ENCODE measurements around the gene HP. TPM values are rescaled to one million over a fixed set of nuclear protein-coding genes. Genes with fewer than 3 reads are reported as not detected.

HP gene
- total and polyA plus RNA-seq, 2 donors = 5.3 to 16.9 TPM

DNA sequence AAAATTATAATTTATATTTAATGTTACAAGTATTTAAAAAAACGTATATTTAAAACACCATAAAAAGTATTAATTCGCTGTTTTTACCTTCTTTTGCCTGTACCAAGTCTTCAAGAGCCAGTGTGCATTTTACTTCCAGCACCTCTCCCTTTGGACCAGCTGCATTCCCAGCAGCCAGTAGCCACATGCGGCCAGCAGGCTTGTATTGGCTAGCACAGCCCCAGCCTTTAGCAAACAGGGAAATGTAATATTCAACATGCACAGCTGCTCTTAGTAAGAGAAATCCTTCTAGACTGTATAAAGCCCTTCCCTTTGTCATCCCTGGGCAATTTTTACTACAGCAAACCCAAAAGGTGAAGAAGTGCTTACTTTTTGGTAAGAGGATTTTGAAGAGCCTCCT is 39.2 kb upstream of the HP start:
- H3K27me3 ChIP-seq (ENCODE audit: control insufficient read depth in 2 of 2, insufficient read depth in 1 of 2, low read length in 1 of 2) = no peaks in the 10 kb centered on the region
- H3K9me3 ChIP-seq (ENCODE audit: control insufficient read depth in 2 of 2, insufficient read depth in 1 of 2, low read length in 1 of 2) = no peaks in the 10 kb centered on the region
- no peak overlapping the region for H3K27ac ChIP-seq (ENCODE audit: low read depth in 1 of 2, low read length in 1 of 2)
- WGBS = 92% methylated on average over 3 of the region's 3 CpGs
- DNase-seq (ENCODE audit: low read depth in 6 of 9, low spot score in 9 of 9) = no peak
- H3K4me3 ChIP-seq (ENCODE audit: low read length in 2 of 2) = no peak overlapping the region
- H3K36me3 ChIP-seq (ENCODE audit: control insufficient read depth in 2 of 2, insufficient read depth in 2 of 2, low read length in 1 of 2) = peaks cover 10 to 19% of the 10 kb centered on the region in 2 donors
- H3K4me1 ChIP-seq (ENCODE audit: control insufficient read depth in 2 of 2, insufficient read depth in 2 of 2, low read length in 2 of 2) = no peaks in the 10 kb centered on the region

DNA sequence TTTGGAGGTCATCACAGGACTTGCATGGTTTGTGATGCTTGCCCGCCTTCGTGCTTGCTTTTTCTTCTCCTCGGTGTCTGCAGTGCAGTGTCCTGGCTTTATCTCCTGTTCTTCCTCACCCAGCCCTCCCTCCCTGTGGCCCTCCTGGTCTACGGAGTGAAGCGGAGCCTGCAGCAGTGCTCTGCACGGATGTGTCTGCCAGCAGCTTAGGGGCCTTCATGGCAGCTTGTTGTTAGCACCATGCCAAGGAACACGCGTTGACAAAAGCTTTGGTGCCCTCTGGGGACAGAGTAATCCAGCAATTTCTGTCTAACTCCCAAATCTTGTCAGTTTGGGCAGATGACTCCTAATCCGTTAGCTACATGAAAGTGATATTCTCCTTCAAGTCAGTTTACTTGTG is 35.8 kb upstream of the HP start:
- Histone ChIP-seq H3K4me3 (ENCODE audit: low read length in 2 of 2) (no peak overlapping the region), H3K36me3 (ENCODE audit: control insufficient read depth in 2 of 2, insufficient read depth in 2 of 2, low read length in 1 of 2) (peaks cover 13 to 29% of the 10 kb centered on the region in 2 donors), H3K27ac (ENCODE audit: low read depth in 1 of 2, low read length in 1 of 2) (no peak overlapping the region), H3K27me3 (ENCODE audit: control insufficient read depth in 2 of 2, insufficient read depth in 1 of 2, low read length in 1 of 2) (no peaks in the 10 kb centered on the region), H3K9me3 (ENCODE audit: control insufficient read depth in 2 of 2, insufficient read depth in 1 of 2, low read length in 1 of 2) (no peaks in the 10 kb centered on the region), H3K4me1 (ENCODE audit: control insufficient read depth in 2 of 2, insufficient read depth in 2 of 2, low read length in 2 of 2) (no peaks in the 10 kb centered on the region)
- DNase-seq (ENCODE audit: low read depth in 6 of 9, low spot score in 9 of 9) = no peak
- WGBS = over 99% methylated on average over 9 of the region's 9 CpGs

DNA sequence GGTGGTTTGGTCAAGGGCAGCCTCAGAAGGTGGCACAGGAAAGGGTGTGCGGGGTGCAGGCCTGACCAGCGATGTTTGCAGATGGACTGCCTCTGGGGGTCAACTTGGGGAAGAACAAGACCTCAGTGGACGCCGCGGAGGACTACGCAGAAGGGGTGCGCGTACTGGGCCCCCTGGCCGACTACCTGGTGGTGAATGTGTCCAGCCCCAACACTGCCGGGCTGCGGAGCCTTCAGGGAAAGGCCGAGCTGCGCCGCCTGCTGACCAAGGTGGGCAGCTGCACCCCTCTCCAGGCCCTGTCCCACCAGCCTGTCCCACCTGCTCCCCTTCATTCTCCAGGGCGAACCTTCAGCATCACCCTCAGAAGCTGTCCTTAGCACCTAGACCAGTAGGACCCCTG is 33.3 kb upstream of the HP start:
- H3K4me3 ChIP-seq (ENCODE audit: low read length in 2 of 2) = no peak overlapping the region
- H3K9me3 ChIP-seq (ENCODE audit: control insufficient read depth in 2 of 2, insufficient read depth in 1 of 2, low read length in 1 of 2) = no peaks in the 10 kb centered on the region
- H3K4me1 ChIP-seq (ENCODE audit: control insufficient read depth in 2 of 2, insufficient read depth in 2 of 2, low read length in 2 of 2) = no peaks in the 10 kb centered on the region
- no peak overlapping the region for H3K27ac ChIP-seq (ENCODE audit: low read depth in 1 of 2, low read length in 1 of 2)
- DNase-seq (ENCODE audit: low read depth in 6 of 9, low spot score in 9 of 9) = no peak
- WGBS = 98% methylated on average over 15 of the region's 15 CpGs
- H3K27me3 ChIP-seq (ENCODE audit: control insufficient read depth in 2 of 2, insufficient read depth in 1 of 2, low read length in 1 of 2) = no peaks in the 10 kb centered on the region
- peaks cover 22 to 40% of the 10 kb centered on the region in 2 donors for H3K36me3 ChIP-seq (ENCODE audit: control insufficient read depth in 2 of 2, insufficient read depth in 2 of 2, low read length in 1 of 2)

DNA sequence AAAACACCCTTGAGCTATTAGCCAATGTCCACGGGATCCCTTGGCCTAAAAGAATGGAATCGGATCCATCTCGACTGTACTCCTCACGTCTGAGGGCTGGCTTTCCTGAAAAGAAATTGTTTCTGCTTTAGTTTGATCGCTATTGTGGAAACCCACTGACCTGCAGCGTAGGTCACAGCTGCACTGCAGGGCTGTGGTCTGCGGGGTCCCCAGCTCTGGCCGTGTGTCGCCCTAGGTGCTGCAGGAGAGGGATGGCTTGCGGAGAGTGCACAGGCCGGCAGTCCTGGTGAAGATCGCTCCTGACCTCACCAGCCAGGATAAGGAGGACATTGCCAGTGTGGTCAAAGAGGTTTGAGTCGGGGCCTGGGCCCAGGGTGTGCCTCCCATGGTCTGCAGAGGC is 32.2 kb upstream of the HP start:
- WGBS = 97% methylated on average over 13 of the region's 13 CpGs
- Histone ChIP-seq H3K27me3 (ENCODE audit: control insufficient read depth in 2 of 2, insufficient read depth in 1 of 2, low read length in 1 of 2) (no peaks in the 10 kb centered on the region), H3K9me3 (ENCODE audit: control insufficient read depth in 2 of 2, insufficient read depth in 1 of 2, low read length in 1 of 2) (no peaks in the 10 kb centered on the region), H3K4me1 (ENCODE audit: control insufficient read depth in 2 of 2, insufficient read depth in 2 of 2, low read length in 2 of 2) (no peaks in the 10 kb centered on the region), H3K27ac (ENCODE audit: low read depth in 1 of 2, low read length in 1 of 2) (no peak overlapping the region), H3K4me3 (ENCODE audit: low read length in 2 of 2) (no peak overlapping the region), H3K36me3 (ENCODE audit: control insufficient read depth in 2 of 2, insufficient read depth in 2 of 2, low read length in 1 of 2) (peaks cover 19 to 37% of the 10 kb centered on the region in 2 donors)
- DNase-seq (ENCODE audit: low read depth in 6 of 9, low spot score in 9 of 9) = no peak

DNA sequence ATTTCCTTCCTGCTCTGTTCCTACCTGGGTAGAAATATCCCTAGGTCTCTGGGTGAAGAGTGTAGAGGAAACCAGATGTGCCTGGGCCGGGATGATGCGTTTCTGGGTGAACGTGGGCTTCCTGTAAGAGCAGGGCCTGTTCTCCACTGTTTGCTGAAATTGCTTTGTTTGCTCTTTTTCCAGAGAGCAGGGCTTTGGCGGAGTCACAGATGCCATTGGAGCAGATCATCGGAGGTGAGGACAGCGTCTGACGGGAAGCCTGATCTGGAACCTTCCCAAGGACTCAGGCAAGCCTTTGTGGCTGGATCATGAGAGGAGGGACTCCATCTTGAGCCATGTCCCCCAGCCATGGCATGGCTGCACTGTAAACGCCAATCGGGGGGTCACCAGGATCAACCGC is 30.3 kb upstream of the HP start:
- Histone ChIP-seq H3K4me1 (ENCODE audit: control insufficient read depth in 2 of 2, insufficient read depth in 2 of 2, low read length in 2 of 2) (no peaks in the 10 kb centered on the region), H3K27ac (ENCODE audit: low read depth in 1 of 2, low read length in 1 of 2) (no peak overlapping the region)
- WGBS = 96% methylated on average over 10 of the region's 10 CpGs

DNA sequence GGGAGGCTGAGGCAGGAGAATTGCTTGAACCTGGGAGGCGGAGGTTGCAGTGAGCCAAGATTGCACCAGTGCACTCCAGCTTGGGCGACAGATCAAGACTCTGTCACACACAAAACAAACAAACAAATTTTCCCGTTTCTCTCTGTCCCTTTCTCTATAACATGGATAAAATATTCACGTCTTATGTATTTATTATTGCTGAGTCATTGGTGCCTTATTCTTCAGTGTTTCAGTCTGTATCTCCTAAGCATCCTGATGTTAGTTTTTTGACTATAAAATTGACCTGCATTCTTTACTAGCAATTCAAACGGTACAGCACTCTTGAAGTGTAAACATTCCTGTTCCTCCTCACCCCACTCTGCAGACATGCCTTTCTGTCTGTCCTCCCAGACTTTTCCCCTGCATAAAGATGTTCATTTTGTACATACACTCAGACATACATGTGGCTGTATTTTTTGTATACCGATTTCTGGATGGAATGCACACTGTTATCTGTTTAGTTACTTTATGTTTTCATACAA is 29.4 kb upstream of the HP start:
- no peaks in the 10 kb centered on the region for H3K9me3 ChIP-seq (ENCODE audit: control insufficient read depth in 2 of 2, insufficient read depth in 1 of 2, low read length in 1 of 2)
- no peaks in the 10 kb centered on the region for H3K27me3 ChIP-seq (ENCODE audit: control insufficient read depth in 2 of 2, insufficient read depth in 1 of 2, low read length in 1 of 2)
- no peaks in the 10 kb centered on the region for H3K4me1 ChIP-seq (ENCODE audit: control insufficient read depth in 2 of 2, insufficient read depth in 2 of 2, low read length in 2 of 2)
- WGBS = 91% methylated on average over 6 of the region's 6 CpGs
- no peak overlapping the region for H3K4me3 ChIP-seq (ENCODE audit: low read length in 2 of 2)
- no peak for DNase-seq (ENCODE audit: low read depth in 6 of 9, low spot score in 9 of 9)
- H3K36me3 ChIP-seq (ENCODE audit: control insufficient read depth in 2 of 2, insufficient read depth in 2 of 2, low read length in 1 of 2) = peaks cover 26 to 28% of the 10 kb centered on the region in 2 donors
- no peak overlapping the region for H3K27ac ChIP-seq (ENCODE audit: low read depth in 1 of 2, low read length in 1 of 2)

More for the DNA sequence above, 30.3 kb upstream of the HP start:
- Histone ChIP-seq H3K36me3 (ENCODE audit: control insufficient read depth in 2 of 2, insufficient read depth in 2 of 2, low read length in 1 of 2) (peaks cover 26 to 28% of the 10 kb centered on the region in 2 donors), H3K9me3 (ENCODE audit: control insufficient read depth in 2 of 2, insufficient read depth in 1 of 2, low read length in 1 of 2) (no peaks in the 10 kb centered on the region), H3K27me3 (ENCODE audit: control insufficient read depth in 2 of 2, insufficient read depth in 1 of 2, low read length in 1 of 2) (no peaks in the 10 kb centered on the region), H3K4me3 (ENCODE audit: low read length in 2 of 2) (no peak overlapping the region)
- DNase-seq (ENCODE audit: low read depth in 6 of 9, low spot score in 9 of 9) = no peak

DNA sequence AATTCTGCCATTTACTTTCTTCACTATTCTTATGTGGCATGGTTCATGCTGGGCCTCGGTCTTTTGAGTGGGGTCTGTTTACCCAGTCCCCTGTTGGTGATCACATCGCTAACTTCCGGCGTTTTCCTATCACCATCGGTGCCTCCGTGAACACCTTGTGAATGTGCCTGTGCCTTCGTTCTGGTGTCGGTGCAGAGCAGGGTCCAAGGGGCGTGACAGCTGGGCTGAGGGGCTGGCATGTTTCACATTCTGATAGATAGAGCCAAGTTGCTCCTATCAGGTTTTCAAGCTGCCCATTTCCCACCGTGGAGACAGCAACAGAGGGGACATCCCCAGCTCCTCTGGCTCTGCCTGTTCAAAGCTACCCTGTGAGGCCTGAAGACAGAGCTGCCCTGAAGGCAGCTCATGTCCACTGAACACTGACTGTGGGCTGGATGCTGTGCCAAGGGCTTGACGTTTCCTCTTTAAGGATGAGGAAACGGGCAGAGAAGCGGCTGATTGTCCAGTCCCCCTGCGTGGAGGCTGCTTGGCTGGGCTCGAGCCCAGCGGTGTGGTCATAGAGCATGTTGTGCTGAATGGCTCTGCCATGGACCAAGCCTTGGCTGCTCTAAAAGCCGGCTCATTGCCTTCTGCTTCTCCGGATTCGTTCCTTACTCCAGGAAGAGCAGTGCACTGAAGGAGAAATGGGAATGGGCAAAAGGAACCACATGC is 28.7 kb upstream of the HP start:
- no peaks in the 10 kb centered on the region for H3K4me1 ChIP-seq (ENCODE audit: control insufficient read depth in 2 of 2, insufficient read depth in 2 of 2, low read length in 2 of 2)
- H3K27me3 ChIP-seq (ENCODE audit: control insufficient read depth in 2 of 2, insufficient read depth in 1 of 2, low read length in 1 of 2) = no peaks in the 10 kb centered on the region
- WGBS = 97% methylated on average over 19 of the region's 19 CpGs
- H3K27ac ChIP-seq (ENCODE audit: low read depth in 1 of 2, low read length in 1 of 2) = no peak overlapping the region
- H3K36me3 ChIP-seq (ENCODE audit: control insufficient read depth in 2 of 2, insufficient read depth in 2 of 2, low read length in 1 of 2) = peaks cover 26 to 28% of the 10 kb centered on the region in 2 donors
- H3K9me3 ChIP-seq (ENCODE audit: control insufficient read depth in 2 of 2, insufficient read depth in 1 of 2, low read length in 1 of 2) = no peaks in the 10 kb centered on the region
- no peak overlapping the region for H3K4me3 ChIP-seq (ENCODE audit: low read length in 2 of 2)
- DNase-seq (ENCODE audit: low read depth in 6 of 9, low spot score in 9 of 9) = no peak

DNA sequence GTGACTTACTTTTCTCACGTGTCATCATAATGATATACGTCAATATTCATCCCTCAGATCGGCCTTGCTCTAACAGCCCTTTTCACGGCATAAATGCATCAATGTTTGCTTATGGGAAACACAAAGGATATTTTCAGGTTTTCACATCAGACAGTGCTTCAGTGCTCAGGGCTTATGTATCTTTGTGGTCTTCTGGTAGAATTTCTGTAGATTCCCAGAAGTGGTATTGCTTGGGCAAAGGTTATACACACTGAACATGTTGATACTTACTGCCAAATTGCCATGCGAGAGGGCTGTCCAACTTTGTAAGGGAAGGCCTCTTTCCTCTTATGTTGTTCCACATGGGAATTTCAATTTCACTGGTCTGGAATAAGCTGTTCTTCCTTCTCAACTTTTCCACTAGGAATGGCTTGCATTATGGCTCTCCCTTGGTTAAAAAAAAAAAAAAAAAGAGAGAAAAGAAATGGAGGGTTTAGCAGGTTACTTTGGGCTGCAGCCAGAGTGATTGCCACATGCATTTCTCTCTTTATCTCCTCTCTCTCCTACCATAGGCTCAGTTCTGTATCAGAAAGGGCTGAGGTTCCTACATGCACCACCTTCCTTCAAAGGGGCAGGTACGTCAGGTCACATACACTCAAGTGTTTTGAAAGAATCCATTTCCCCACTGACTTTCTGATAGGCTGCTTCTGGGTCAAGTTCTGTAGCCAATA is 26.5 kb upstream of the HP start:
- H3K36me3 ChIP-seq (ENCODE audit: control insufficient read depth in 2 of 2, insufficient read depth in 2 of 2, low read length in 1 of 2) = peaks cover 17 to 27% of the 10 kb centered on the region in 2 donors
- H3K27me3 ChIP-seq (ENCODE audit: control insufficient read depth in 2 of 2, insufficient read depth in 1 of 2, low read length in 1 of 2) = no peaks in the 10 kb centered on the region
- H3K4me1 ChIP-seq (ENCODE audit: control insufficient read depth in 2 of 2, insufficient read depth in 2 of 2, low read length in 2 of 2) = no peaks in the 10 kb centered on the region
- no peak overlapping the region for H3K27ac ChIP-seq (ENCODE audit: low read depth in 1 of 2, low read length in 1 of 2)
- no peaks in the 10 kb centered on the region for H3K9me3 ChIP-seq (ENCODE audit: control insufficient read depth in 2 of 2, insufficient read depth in 1 of 2, low read length in 1 of 2)
- DNase-seq (ENCODE audit: low read depth in 6 of 9, low spot score in 9 of 9) = no peak
- no peak overlapping the region for H3K4me3 ChIP-seq (ENCODE audit: low read length in 2 of 2)
- WGBS = over 99% methylated on average over 6 of the region's 6 CpGs

DNA sequence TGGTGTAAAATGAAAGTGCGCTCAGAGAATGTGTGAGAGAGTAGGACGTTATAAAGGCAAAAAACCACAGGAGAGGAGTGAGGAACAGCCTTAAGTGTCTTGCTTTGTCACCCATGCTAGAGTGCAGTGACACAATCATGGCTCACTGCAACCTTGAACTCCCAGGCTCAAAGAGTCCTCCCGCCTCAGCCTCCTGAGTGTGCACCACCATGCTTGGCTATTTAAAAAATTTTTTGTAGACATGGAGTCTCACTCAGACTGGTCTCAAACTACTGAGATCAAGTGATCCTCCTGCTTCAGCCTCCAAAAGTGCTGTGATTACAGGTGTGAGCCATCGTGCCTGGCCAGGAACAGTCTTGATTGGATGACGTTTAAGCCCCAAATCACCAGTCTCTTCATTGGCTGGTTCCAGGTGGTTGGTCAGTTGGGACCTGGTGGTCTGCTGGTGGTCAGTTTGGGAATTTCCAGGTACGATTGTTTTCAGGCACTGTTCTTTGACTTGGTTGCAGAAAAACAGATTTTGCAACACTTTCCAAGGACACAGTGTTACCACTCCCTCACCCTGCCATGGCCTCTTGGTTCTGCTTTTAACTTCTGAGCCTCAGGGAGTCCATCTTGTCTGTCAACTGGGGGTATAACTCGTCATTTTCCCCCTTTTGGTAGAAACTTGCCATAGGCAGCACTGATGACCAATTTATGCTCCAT is 24.6 kb upstream of the HP start:
- no peak overlapping the region for H3K27ac ChIP-seq (ENCODE audit: low read depth in 1 of 2, low read length in 1 of 2)
- 87% methylated on average over 7 of the region's 7 CpGs for WGBS
- no peak overlapping the region for H3K4me3 ChIP-seq (ENCODE audit: low read length in 2 of 2)
- no peaks in the 10 kb centered on the region for H3K27me3 ChIP-seq (ENCODE audit: control insufficient read depth in 2 of 2, insufficient read depth in 1 of 2, low read length in 1 of 2)
- H3K9me3 ChIP-seq (ENCODE audit: control insufficient read depth in 2 of 2, insufficient read depth in 1 of 2, low read length in 1 of 2) = no peaks in the 10 kb centered on the region
- H3K36me3 ChIP-seq (ENCODE audit: control insufficient read depth in 2 of 2, insufficient read depth in 2 of 2, low read length in 1 of 2) = peaks cover 7 to 17% of the 10 kb centered on the region in 2 donors
- DNase-seq (ENCODE audit: low read depth in 6 of 9, low spot score in 9 of 9) = no peak
- H3K4me1 ChIP-seq (ENCODE audit: control insufficient read depth in 2 of 2, insufficient read depth in 2 of 2, low read length in 2 of 2) = no peaks in the 10 kb centered on the region
